PC-9 (cell line): Measurements from ENCODE around the gene SNX11. TPM values are rescaled to one million over a fixed set of nuclear protein-coding genes. Genes with fewer than 3 reads are reported as not detected.

Experiments
- BruUV-seq: library from RNA; stranded (reverse); fragments of 400-500 nt; replicated peaks from 2 replicates; lab custom pipeline; 2021; lab: Mats Ljungman, UMichigan
- CTCF ChIA-PET: fragments of 300-600 bp; sonication (Branson Sonifier 250); formaldehyde crosslinking; loops from one replicate; lab custom pipeline; 2022; ENCODE audit warnings: antibody characterized with exemption; lab: Charles Lee
- POLR2A ChIA-PET: fragments of 300-600 bp; sonication (Branson Sonifier 250); formaldehyde crosslinking; loops from one replicate; lab custom pipeline; 2022; ENCODE audit warnings: antibody characterized with exemption; ENCODE audit not compliant: unreplicated experiment; lab: Charles Lee
- DNase-seq, 2 experiments: peaks; one replicate each; pipeline versions ENCODE4 v3.0.0 to v3.0.0-alpha.2; 2015 to 2022; ENCODE audit warnings: mixed read lengths in 1 of 2
- H2AFZ ChIP-seq: fragments of 200-600 bp; sonication (generic); 2 replicates; pipeline ENCODE4 v1.8.1; 2017; ENCODE audit warnings: antibody characterized with exemption
- H3F3A ChIP-seq: fragments of 200-600 bp; sonication (generic); 2 replicates; pipeline ENCODE4 v1.8.1; 2017; ENCODE audit warnings: antibody characterized with exemption, mild to moderate bottlenecking, low read depth; ENCODE audit not compliant: insufficient read depth
- H3K27ac ChIP-seq: fragments of 200-600 bp; sonication (generic); 2 replicates; pipeline ENCODE4 v1.6.1; 2016; ENCODE audit warnings: mixed run types
- H3K27me3 ChIP-seq: fragments of 200-600 bp; sonication (generic); 2 replicates; pipeline ENCODE4 v1.6.1; 2016; ENCODE audit warnings: low read depth, mixed run types; ENCODE audit not compliant: insufficient read depth
- H3K36me3 ChIP-seq: fragments of 200-600 bp; sonication (generic); 2 replicates; pipeline ENCODE4 v1.6.1; 2016; ENCODE audit warnings: low read depth, mixed run types
- H3K4me1 ChIP-seq: fragments of 200-600 bp; sonication (generic); replicated peaks from 2 replicates; pipeline ENCODE4 v1.6.1; 2016; ENCODE audit warnings: mixed run types; ENCODE audit not compliant: insufficient read depth
- H3K4me2 ChIP-seq: fragments of 200-600 bp; sonication (generic); 2 replicates; pipeline ENCODE4 v1.6.1; 2017; ENCODE audit warnings: mixed run types
- H3K4me3 ChIP-seq: fragments of 200-600 bp; sonication (generic); 2 replicates; pipeline ENCODE4 v1.6.1; 2016; ENCODE audit warnings: mixed run types
- H3K79me2 ChIP-seq: fragments of 200-600 bp; sonication (generic); 2 replicates; pipeline ENCODE4 v1.6.1; 2017; ENCODE audit warnings: low read depth, mixed run types
- H3K9me2 ChIP-seq: fragments of 200-600 bp; sonication (generic); 2 replicates; pipeline ENCODE4 v1.8.1; 2017; ENCODE audit warnings: mild to moderate bottlenecking; ENCODE audit not compliant: insufficient read depth
- H3K9me3 ChIP-seq: fragments of 200-600 bp; sonication (generic); 2 replicates; pipeline ENCODE4 v1.8.1; 2016; ENCODE audit warnings: low read depth; ENCODE audit not compliant: insufficient read depth
- H4K20me1 ChIP-seq: fragments of 200-600 bp; sonication (generic); 2 replicates; pipeline ENCODE4 v1.8.1; 2017; ENCODE audit not compliant: insufficient read depth
- CTCF ChIP-seq: fragments of 200-600 bp; sonication (generic); conservative IDR thresholded peaks from 2 replicates; pipeline ENCODE4 v1.6.1; 2017; ENCODE audit warnings: mixed run types, antibody characterized with exemption, mild to moderate bottlenecking, moderate library complexity
- EZH2 ChIP-seq: fragments of 200-600 bp; sonication (generic); IDR thresholded peaks from 2 replicates; pipeline ENCODE4 v1.8.0; 2017; ENCODE audit warnings: antibody characterized with exemption, low read depth
- intact Hi-C: fragments of 100-400 bp; cut with micrococcal nuclease; formaldehyde crosslinking; loops from one replicate; pipeline ENCODE4 v1.10.0; 2022; ENCODE audit not compliant: unreplicated experiment
- total RNA-seq: library from RNA; stranded (reverse); gene quantifications from 2 replicates; pipeline ENCODE4 v1.2.3, GENCODE V29; 2021

Gene SNX11
- total RNA-seq, 1 experiment from 2014 or later = 16.0 TPM

GRCh38 chr17:48106802-48107136 lies 797 bp upstream of the SNX11 start:
- Histone ChIP-seq H3K27me3 (no peaks in the 10 kb centered on the region), H3K4me3 (peak overlapping the region; percentile 94), H3K9me3 (0 out of 2 replicates have a peak, but pooled peaks cover 4% of the 10 kb centered on the region), H3K9me2 (no peaks in the 10 kb centered on the region), H3K4me2 (peak overlapping the region; percentile 89), H3K79me2 (peaks cover 36% of the 10 kb centered on the region), H3K4me1 (peaks cover 12% of the 10 kb centered on the region), H3F3A (peaks cover 37% of the 10 kb centered on the region), H2AFZ (peak overlapping the region; percentile 100), H4K20me1 (no peaks in the 10 kb centered on the region; the same call in 1 of the 2 replicates), H3K36me3 (no peaks in the 10 kb centered on the region), H3K27ac (peak overlapping the region; percentile 90; the same call in 1 of the 2 replicates)
- CTCF ChIA-PET = interaction anchor here (1.3 kb wide), 1 partner anchor 80 kb away, joined by 3 read pairs; no protein-coding TSS in a partner anchor
- no peak for DNase-seq
- intact Hi-C loops = no loop called here
- POLR2A ChIA-PET = interaction anchor here (0.6 kb wide), 1 partner anchor 74 kb away, joined by 6 read pairs; no protein-coding TSS in a partner anchor
- TF ChIP-seq EZH2 (no peak), CTCF (no peak)
- BruUV-seq = no TSS peak

GRCh38 chr17:48110761-48111160 lies 3.2 kb downstream of the SNX11 start:
- intact Hi-C loops = no loop called here
- Histone ChIP-seq H3K4me2 (no peak overlapping the region), H3K4me3 (no peak overlapping the region), H2AFZ (no peak overlapping the region), H3K79me2 (peaks cover 40% of the 10 kb centered on the region), H3K9me2 (no peaks in the 10 kb centered on the region), H3K4me1 (peaks cover 8% of the 10 kb centered on the region), H3K36me3 (no peaks in the 10 kb centered on the region), H3K9me3 (no peaks in the 10 kb centered on the region), H3F3A (peaks cover 29% of the 10 kb centered on the region), H3K27ac (no peak overlapping the region), H4K20me1 (no peaks in the 10 kb centered on the region; the same call in 1 of the 2 replicates), H3K27me3 (no peaks in the 10 kb centered on the region)
- DNase-seq = no peak
- ChIA-PET POLR2A (no interaction called here), CTCF (no interaction called here)
- BruUV-seq = no TSS peak
- no peak for TF ChIP-seq CTCF
- no peak for TF ChIP-seq EZH2

GRCh38 chr17:48111937-48112241 lies 4.3 kb downstream of the SNX11 start:
- ChIA-PET CTCF (no interaction called here), POLR2A (interaction anchor here (0.6 kb wide), 2 partner anchors 9 to 471 kb away, joined by 3 to 7 read pairs; no protein-coding TSS in a partner anchor)
- TF ChIP-seq EZH2 (no peak), CTCF (no peak)
- no peaks in the 10 kb centered on the region; the same call in 1 of the 2 replicates for H4K20me1 ChIP-seq
- no TSS peak for BruUV-seq
- intact Hi-C loops = no loop called here
- no peak overlapping the region for H3K4me2 ChIP-seq
- H3K4me3 ChIP-seq = no peak overlapping the region
- H3K9me2 ChIP-seq = no peaks in the 10 kb centered on the region
- no peaks in the 10 kb centered on the region for H3K27me3 ChIP-seq
- H2AFZ ChIP-seq = no peak overlapping the region
- DNase-seq = no peak
- peaks cover 8% of the 10 kb centered on the region for H3K4me1 ChIP-seq
- no peaks in the 10 kb centered on the region for H3K9me3 ChIP-seq
- H3F3A ChIP-seq = peaks cover 26% of the 10 kb centered on the region
- H3K36me3 ChIP-seq = no peaks in the 10 kb centered on the region
- H3K79me2 ChIP-seq = peaks cover 40% of the 10 kb centered on the region
- no peak overlapping the region for H3K27ac ChIP-seq
